Measurements from ENCODE around the gene SEC22C.
"Not testable (repeated sequence)": the region's sequence is repeated elsewhere in the genome, so short reads cannot be mapped to it uniquely, and the experiment has no call there.

The SEC22C gene

DNA sequence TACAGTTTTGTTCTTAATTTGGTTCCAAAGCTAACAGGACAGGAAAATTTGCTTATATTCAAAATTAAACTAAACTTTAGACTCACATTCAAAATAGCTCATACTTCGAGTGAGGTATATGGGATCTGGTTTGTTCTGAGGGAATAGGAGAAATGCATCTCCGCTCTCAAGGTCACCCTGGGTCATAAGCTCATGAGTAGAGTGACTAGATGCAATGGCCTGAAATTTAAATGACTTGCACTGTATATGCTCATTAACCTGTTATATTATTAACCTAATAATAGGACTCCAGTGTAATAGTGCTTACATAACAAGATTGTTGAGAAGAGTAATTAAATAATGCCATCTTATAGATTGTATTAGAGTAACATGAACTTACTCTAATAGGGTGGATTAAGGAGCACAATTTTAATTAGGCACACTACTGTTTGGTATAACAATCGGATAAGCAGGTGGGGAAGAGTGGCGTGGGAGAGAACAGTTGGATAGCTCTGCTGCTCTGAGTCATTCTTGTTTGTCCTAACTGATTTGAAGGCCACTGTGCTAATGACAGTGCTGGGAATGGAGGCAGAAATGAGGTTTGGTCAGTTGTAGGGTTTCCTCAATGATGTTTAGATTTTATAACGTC, 23.9 kb upstream of the SEC22C start:
- TF ChIP-seq, protein P1, sequence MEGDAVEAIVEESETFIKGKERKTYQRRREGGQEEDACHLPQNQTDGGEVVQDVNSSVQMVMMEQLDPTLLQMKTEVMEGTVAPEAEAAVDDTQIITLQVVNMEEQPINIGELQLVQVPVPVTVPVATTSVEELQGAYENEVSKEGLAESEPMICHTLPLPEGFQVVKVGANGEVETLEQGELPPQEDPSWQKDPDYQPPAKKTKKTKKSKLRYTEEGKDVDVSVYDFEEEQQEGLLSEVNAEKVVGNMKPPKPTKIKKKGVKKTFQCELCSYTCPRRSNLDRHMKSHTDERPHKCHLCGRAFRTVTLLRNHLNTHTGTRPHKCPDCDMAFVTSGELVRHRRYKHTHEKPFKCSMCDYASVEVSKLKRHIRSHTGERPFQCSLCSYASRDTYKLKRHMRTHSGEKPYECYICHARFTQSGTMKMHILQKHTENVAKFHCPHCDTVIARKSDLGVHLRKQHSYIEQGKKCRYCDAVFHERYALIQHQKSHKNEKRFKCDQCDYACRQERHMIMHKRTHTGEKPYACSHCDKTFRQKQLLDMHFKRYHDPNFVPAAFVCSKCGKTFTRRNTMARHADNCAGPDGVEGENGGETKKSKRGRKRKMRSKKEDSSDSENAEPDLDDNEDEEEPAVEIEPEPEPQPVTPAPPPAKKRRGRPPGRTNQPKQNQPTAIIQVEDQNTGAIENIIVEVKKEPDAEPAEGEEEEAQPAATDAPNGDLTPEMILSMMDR (IDR thresholded peaks at IDR 0.05; ENCODE audit: insufficient read depth, low read depth, low read length, missing control alignments) = no peak
- DNase-seq (ENCODE audit: low read depth) = no peak
- no peak overlapping the region for H3K4me3 ChIP-seq (ENCODE audit: low read length)

DNA sequence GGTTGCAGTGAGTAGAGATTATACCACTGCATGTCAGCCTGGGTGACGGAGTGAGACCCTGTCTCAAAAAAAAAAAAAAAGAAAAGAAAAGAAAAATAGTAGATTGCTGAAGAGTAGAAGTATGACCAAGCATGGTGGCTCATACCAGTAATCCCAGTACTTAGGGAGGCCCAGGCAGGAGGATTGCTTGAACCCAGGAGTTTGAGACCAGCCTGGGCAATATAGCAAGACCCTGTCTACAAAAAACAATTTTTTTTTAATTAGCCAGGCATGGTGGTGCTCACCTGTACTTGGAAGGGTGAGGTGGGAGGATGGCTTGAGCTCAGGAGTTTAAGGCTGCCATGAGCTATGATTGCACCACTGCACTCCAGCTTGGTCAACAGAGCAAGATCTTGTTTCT, 21.2 kb upstream of the SEC22C start:
- TF ChIP-seq, protein P1 (IDR thresholded peaks at IDR 0.05; ENCODE audit: insufficient read depth, low read depth, low read length, missing control alignments) = no peak
- H3K4me3 ChIP-seq (ENCODE audit: low read length) = no peak overlapping the region
- DNase-seq (ENCODE audit: low read depth) = no peak

DNA sequence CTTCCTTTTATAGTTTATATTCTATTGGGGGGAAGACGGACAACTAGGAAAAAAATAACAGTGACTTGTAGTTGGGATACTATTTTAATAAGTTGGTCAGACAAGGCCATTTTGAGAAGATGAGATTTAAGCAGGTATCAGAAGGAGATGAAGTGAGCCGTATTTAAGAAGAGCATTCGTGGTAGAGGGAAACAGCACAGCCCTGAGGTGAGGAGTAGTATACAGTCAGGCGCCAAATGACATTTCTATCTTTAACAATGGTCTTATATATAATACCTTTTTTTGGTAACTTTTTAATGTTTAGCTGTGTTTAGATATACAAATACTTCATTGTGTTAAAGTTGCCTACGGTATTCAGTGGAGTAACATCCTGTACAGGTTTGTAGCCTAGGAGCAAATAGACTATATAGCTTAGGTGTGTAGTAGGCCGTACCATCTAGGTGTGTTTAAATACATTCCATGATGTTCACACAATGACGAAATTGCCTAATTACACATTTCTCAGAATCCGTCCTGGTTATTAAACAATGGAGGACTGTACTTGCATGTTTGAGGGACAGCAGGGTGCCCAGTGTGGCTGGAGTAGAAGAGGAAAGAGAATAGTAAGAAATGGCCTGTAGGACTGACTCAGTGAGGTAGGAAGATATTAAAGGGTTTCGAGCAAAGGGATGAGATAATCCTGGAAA, 20.3 kb upstream of the SEC22C start:
- DNase-seq (ENCODE audit: low read depth) = peak; percentile 56
- TF ChIP-seq, protein P1 (IDR thresholded peaks at IDR 0.05; ENCODE audit: insufficient read depth, low read depth, low read length, missing control alignments) = peak; percentile 48
- H3K4me3 ChIP-seq (ENCODE audit: low read length) = peak overlapping the region; percentile 60

DNA sequence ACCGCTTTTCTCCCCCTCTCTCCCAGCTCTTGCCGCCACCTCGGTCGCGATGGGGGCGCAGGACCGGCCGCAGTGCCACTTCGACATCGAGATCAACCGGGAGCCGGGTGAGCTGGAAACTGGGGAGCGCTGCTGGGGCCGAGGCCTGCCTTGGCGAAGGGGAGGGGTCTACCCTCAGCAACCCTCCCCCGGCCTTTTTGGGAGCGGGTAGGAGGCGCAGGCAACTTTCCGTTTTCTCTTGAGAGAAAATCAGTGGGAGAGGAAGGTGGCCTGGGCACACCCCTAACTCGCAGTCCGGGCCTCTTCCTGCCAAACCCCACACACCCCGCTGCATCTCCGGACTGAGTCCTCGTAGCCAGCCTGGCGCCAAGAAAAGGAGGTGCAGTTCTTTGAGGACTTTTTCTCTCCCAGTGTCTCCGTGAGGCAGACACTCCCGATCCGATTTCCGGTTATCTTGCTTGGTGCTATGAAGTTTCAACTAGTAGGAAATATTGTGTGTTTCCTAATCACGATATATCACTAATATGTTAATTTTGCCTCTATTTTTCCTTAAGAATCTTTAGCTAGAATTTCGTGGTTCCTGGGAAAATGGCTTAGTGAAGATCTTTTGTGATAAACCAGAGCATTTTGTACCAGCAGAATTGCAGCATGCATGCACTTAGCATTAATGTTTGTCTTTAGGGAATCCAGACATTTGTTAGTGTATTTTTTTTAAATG, 19.4 kb upstream of the SEC22C start:
- TF ChIP-seq, protein P1 (IDR thresholded peaks at IDR 0.05; ENCODE audit: insufficient read depth, low read depth, low read length, missing control alignments) = peak; percentile 33
- peak overlapping the region; percentile 60 for H3K4me3 ChIP-seq (ENCODE audit: low read length)
- DNase-seq (ENCODE audit: low read depth) = peak; percentile 71

DNA sequence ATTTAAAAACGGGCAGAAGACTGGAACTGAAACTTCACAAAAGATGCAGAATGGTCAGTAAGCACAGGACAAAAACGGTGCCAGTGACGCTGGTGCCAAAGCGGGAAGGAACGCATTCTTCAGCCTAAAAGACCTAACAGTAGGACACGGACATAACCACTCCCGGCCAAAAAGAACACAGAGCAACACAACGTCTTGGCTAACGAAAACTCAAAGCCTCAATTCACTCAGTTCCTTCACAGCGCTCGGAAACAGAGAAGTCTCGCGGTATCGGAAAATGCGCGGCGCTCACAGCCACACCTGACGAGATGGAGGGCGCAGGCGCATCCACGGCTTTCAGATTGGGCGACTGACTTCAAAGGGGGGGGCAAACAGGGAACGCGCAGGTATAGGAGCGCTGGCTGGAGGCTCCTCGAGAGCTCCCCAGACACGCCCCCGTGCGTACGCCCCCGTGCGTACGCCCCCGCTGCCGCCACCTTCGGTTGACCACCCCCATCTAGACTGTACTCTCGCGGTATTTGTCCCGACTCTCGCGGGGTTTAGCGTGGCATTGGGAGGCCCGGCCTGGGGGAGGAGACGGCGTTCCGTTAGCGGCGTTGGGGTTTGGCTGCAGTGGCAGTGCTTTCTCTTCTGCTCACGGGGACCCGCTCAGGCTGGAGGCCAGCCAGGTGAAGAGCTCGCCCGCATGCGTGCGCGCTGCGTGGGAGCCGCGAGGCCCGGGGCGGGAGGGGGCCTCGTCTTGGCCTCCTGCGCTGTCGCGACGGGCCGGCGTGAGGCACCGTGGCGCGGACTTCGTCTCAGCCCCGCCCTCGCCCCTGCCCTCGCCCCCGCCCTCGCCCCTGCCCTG, 18.6 kb upstream of the SEC22C start, which contains the start of gene NKTR:
NKTR (plus strand) TSS at position 576 of the 847 bp plus-strand sequence. CDS start 321 bp downstream, outside the sequence.
- peak within 1 kb of the TSS; percentile 60 for H3K4me3 ChIP-seq (ENCODE audit: low read length)
- DNase-seq (ENCODE audit: low read depth) = peak; percentile 100
- TF ChIP-seq, protein P1 (IDR thresholded peaks at IDR 0.05; ENCODE audit: insufficient read depth, low read depth, low read length, missing control alignments) = no peak

DNA sequence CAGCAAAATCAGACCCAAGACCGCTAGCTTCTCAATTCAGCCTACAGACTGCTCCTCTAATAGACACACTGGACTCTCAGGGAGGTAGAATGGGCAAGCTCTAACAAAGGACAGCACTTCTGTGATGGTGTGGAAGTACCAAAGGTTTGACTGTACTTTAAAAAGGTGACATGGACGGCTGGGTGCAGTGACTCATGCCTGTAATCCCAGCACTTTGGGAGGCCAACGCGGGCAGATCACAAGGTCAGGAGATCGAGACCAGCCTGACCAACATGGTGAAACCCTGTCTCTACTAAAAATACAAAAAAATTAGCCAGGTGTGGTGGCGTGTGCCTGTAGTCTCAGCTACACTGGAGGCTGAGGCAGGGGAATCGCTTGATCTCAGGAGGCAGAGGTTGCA, 15.3 kb upstream of the SEC22C start:
- H3K4me3 ChIP-seq (ENCODE audit: low read length); DNase-seq (ENCODE audit: low read depth): not testable (repeated sequence)
